Progenitor cell of endocrine pancreas (in vitro differentiated cells): ENCODE results near the gene ST8SIA6. TPM values are rescaled to one million over a fixed set of nuclear protein-coding genes. Genes with fewer than 3 reads are reported as not detected.

ENCODE experiments used
- DNase-seq: peaks from one replicate; pipeline ENCODE4 v3.0.0; 2021; ENCODE audit warnings: low spot score; ENCODE audit not compliant: unreplicated experiment
- H3K27ac Mint-ChIP-seq: 2 replicates; pipeline ENCODE4 v1.8.0; 2021; ENCODE audit warnings: mild to moderate bottlenecking, moderate library complexity, mixed read lengths
- H3K27me3 Mint-ChIP-seq: 2 replicates; pipeline ENCODE4 v1.8.0; 2021; ENCODE audit warnings: mixed read lengths
- H3K36me3 Mint-ChIP-seq: 2 replicates; pipeline ENCODE4 v1.8.0; 2022; ENCODE audit warnings: mixed read lengths; ENCODE audit not compliant: insufficient read depth
- H3K4me1 Mint-ChIP-seq: 2 replicates; pipeline ENCODE4 v1.8.0; 2021; ENCODE audit warnings: low read depth, mixed read lengths
- H3K4me3 Mint-ChIP-seq: 2 replicates; pipeline ENCODE4 v1.8.0; 2021; ENCODE audit warnings: low read depth, mild to moderate bottlenecking, moderate library complexity, mixed read lengths
- H3K9me3 Mint-ChIP-seq: 2 replicates; pipeline ENCODE4 v1.8.0; 2021; ENCODE audit warnings: low read depth, mixed read lengths
- CTCF ChIP-seq: fragments of 200-600 bp; sonication (generic); IDR thresholded peaks from one replicate; pipeline ENCODE4 v1.5.0; 2021; ENCODE audit warnings: antibody characterized with exemption, mild to moderate bottlenecking; ENCODE audit not compliant: unreplicated experiment
- total RNA-seq: library from RNA; stranded (reverse); gene quantifications from 2 replicates; pipeline ENCODE4 v1.2.1, GENCODE V29; 2021

Gene ST8SIA6
- total RNA-seq, 1 donor from 2014 or later: 0.36 TPM

- Mint-ChIP-seq H3K27me3 (peaks cover 9% of the 10 kb centered on the region), H3K27ac (no peak overlapping the region), H3K36me3 (no peaks in the 10 kb centered on the region), H3K4me3 (no peak overlapping the region), H3K4me1 (peaks cover 1% of the 10 kb centered on the region), H3K9me3 (no peaks in the 10 kb centered on the region)
- DNase-seq: no peak
- TF ChIP-seq CTCF: no peak
Measured at GRCh38 chr10:17425584-17426262, 28.7 kb downstream of the ST8SIA6 start.

GRCh38 chr10:17423632-17424186 is 30.7 kb downstream of the ST8SIA6 start:
- no peak for DNase-seq
- H3K9me3 Mint-ChIP-seq: no peaks in the 10 kb centered on the region
- TF ChIP-seq CTCF: no peak
- no peak overlapping the region for H3K4me3 Mint-ChIP-seq
- peaks cover 9% of the 10 kb centered on the region for H3K27me3 Mint-ChIP-seq
- no peak overlapping the region for H3K27ac Mint-ChIP-seq
- H3K36me3 Mint-ChIP-seq: no peaks in the 10 kb centered on the region
- H3K4me1 Mint-ChIP-seq: no peaks in the 10 kb centered on the region

- no peak for TF ChIP-seq CTCF
- no peaks in the 10 kb centered on the region for H3K36me3 Mint-ChIP-seq
- H3K9me3 Mint-ChIP-seq: no peaks in the 10 kb centered on the region
- no peak overlapping the region for H3K4me3 Mint-ChIP-seq
- no peak for DNase-seq
- no peak overlapping the region for H3K27ac Mint-ChIP-seq
- no peaks in the 10 kb centered on the region for H3K4me1 Mint-ChIP-seq
- H3K27me3 Mint-ChIP-seq: peaks cover 4% of the 10 kb centered on the region
Measured at GRCh38 chr10:17422931-17423330, 31.5 kb downstream of the ST8SIA6 start.

- H3K27ac Mint-ChIP-seq: no peak overlapping the region
- H3K9me3 Mint-ChIP-seq: no peaks in the 10 kb centered on the region
- TF ChIP-seq CTCF: no peak
- H3K4me3 Mint-ChIP-seq: no peak overlapping the region
- H3K4me1 Mint-ChIP-seq: no peaks in the 10 kb centered on the region
- DNase-seq: no peak
- peaks cover 3% of the 10 kb centered on the region for H3K27me3 Mint-ChIP-seq
- no peaks in the 10 kb centered on the region for H3K36me3 Mint-ChIP-seq
Measured at GRCh38 chr10:17418249-17418648, 36.1 kb downstream of the ST8SIA6 start.

- no peak overlapping the region for H3K27ac Mint-ChIP-seq
- no peak for TF ChIP-seq CTCF
- DNase-seq: no peak
- no peaks in the 10 kb centered on the region for H3K36me3 Mint-ChIP-seq
- no peaks in the 10 kb centered on the region for H3K9me3 Mint-ChIP-seq
- no peaks in the 10 kb centered on the region for H3K4me1 Mint-ChIP-seq
- no peak overlapping the region for H3K4me3 Mint-ChIP-seq
- H3K27me3 Mint-ChIP-seq: peaks cover 3% of the 10 kb centered on the region
Measured at GRCh38 chr10:17416442-17417211, 37.8 kb downstream of the ST8SIA6 start.
